ENCODE measurements around the gene IFNA6. TPM values are rescaled to one million over a fixed set of nuclear protein-coding genes. Genes with fewer than 3 reads are reported as not detected.
"Not testable (repeated sequence)": the region's sequence is repeated elsewhere in the genome, so short reads cannot be mapped to it uniquely, and the experiment has no call there.

IFNA6 gene
- polyA plus RNA-seq, 3 donors, result not detected

- H3K27me3 ChIP-seq (ENCODE audit: control insufficient read depth in 2 of 2, insufficient read depth in 2 of 2, low read length in 2 of 2), result peaks cover 72 to 86% of the 10 kb centered on the region in 2 donors
- intact Hi-C loops (cut with micrococcal nuclease), result loop anchor here in 1 of 2 donors (5.0 to 10.0 kb wide), 2 partner anchors 49 to 59 kb away; partner anchors contain the start of genes IFNA1 and KLHL9
- 67% methylated on average over 1 of the region's 4 CpGs for WGBS (ENCODE audit: insufficient coverage)
- no peaks in the 10 kb centered on the region for H3K9me3 ChIP-seq (replicated peaks in 1 of 2; ENCODE audit: control insufficient read depth in 1 of 2, insufficient read depth in 1 of 2, low read length in 2 of 2)
- peaks cover 26 to 33% of the 10 kb centered on the region in 2 donors for H3K4me1 ChIP-seq (ENCODE audit: control insufficient read depth in 1 of 2, insufficient read depth in 2 of 2, low read length in 2 of 2)
- no peak for TF ChIP-seq CTCF (IDR thresholded peaks at IDR 0.05)
- H3K27ac ChIP-seq (ENCODE audit: low read depth in 1 of 2, low read length in 2 of 2), result no peak overlapping the region
- H3K4me3 Mint-ChIP-seq, result peak overlapping the region in 1 of 2 donors; percentile 82
- no peak overlapping the region for H3K4me2 ChIP-seq (replicated peaks; ENCODE audit: extremely low read depth, low read length, poor library complexity, severe bottlenecking)
- H4K20me1 ChIP-seq (ENCODE audit: insufficient read depth, low read length), result no peaks in the 10 kb centered on the region
- peaks cover 56 to 69% (median 57%) of the 10 kb centered on the region in 3 donors for H3K27me3 Mint-ChIP-seq (ENCODE audit: low read depth in 3 of 3)
- H3K36me3 Mint-ChIP-seq, result no peaks in the 10 kb centered on the region
- H3K4me1 Mint-ChIP-seq, result peaks cover 36% of the 10 kb centered on the region
- H3K27ac Mint-ChIP-seq, result no peak overlapping the region
- no peaks in the 10 kb centered on the region for H3K79me2 ChIP-seq (ENCODE audit: insufficient read depth, low read length)
- H3K36me3 ChIP-seq (replicated peaks in 1 of 2; ENCODE audit: control insufficient read depth in 1 of 2, insufficient read depth in 2 of 2, low read length in 2 of 2), result no peaks in the 10 kb centered on the region
- no peak overlapping the region for H3K9ac ChIP-seq (ENCODE audit: insufficient read depth, low read length, poor library complexity, severe bottlenecking)
- no peak for DNase-seq
- H3K4me3 ChIP-seq (replicated peaks in 1 of 3; ENCODE audit: low read depth in 2 of 3, low read length in 3 of 3), result no peak overlapping the region
- H2AFZ ChIP-seq (ENCODE audit: insufficient read depth, low read depth, low read length, poor library complexity, severe bottlenecking), result no peak overlapping the region
- H3K9me3 Mint-ChIP-seq, result peaks cover 0 to 4% (median 0%) of the 10 kb centered on the region in 7 donors
These were observed 32.9 kb upstream of the IFNA6 start for GRCh38 chr9:21383627-21384026.

GRCh38 chr9:21381448-21382339 lies 31.0 kb upstream of the IFNA6 start:
- H3K4me1 ChIP-seq (ENCODE audit: control insufficient read depth in 1 of 2, insufficient read depth in 2 of 2, low read length in 2 of 2), result peaks cover 27 to 33% of the 10 kb centered on the region in 2 donors
- Mint-ChIP-seq H3K9me3 (peaks cover 0 to 4% (median 0%) of the 10 kb centered on the region in 7 donors), H3K36me3 (no peaks in the 10 kb centered on the region), H3K4me1 (peaks cover 36% of the 10 kb centered on the region), H3K4me3 (peak overlapping the region; percentile 69 to 78), H3K27me3 (ENCODE audit: low read depth in 3 of 3) (peaks cover 40 to 61% (median 46%) of the 10 kb centered on the region in 3 donors), H3K27ac (peak overlapping the region in 5 of 7 donors; percentile 30 to 77 (median 50))
- H3K36me3 ChIP-seq (replicated peaks in 1 of 2; ENCODE audit: control insufficient read depth in 1 of 2, insufficient read depth in 2 of 2, low read length in 2 of 2), result no peaks in the 10 kb centered on the region
- intact Hi-C loops (cut with micrococcal nuclease), result loop anchor here in 1 of 2 donors (5.0 to 10.0 kb wide), 2 partner anchors 47 to 61 kb away; partner anchors contain the start of genes IFNA1 and KLHL9
- peak overlapping the region; percentile 79 for H3K4me2 ChIP-seq (replicated peaks; ENCODE audit: extremely low read depth, low read length, poor library complexity, severe bottlenecking)
- WGBS (ENCODE audit: insufficient coverage), result 89% methylated on average over 2 of the region's 5 CpGs
- peaks cover 55 to 72% of the 10 kb centered on the region in 2 donors for H3K27me3 ChIP-seq (ENCODE audit: control insufficient read depth in 2 of 2, insufficient read depth in 2 of 2, low read length in 2 of 2)
- H3K4me3 ChIP-seq (replicated peaks in 1 of 3; ENCODE audit: low read depth in 2 of 3, low read length in 3 of 3), result peak overlapping the region; percentile 18 to 70 (median 57)
- H3K27ac ChIP-seq (ENCODE audit: low read depth in 1 of 2, low read length in 2 of 2), result no peak overlapping the region
- no peaks in the 10 kb centered on the region for H3K79me2 ChIP-seq (ENCODE audit: insufficient read depth, low read length)
- no peaks in the 10 kb centered on the region for H3K9me3 ChIP-seq (replicated peaks in 1 of 2; ENCODE audit: control insufficient read depth in 1 of 2, insufficient read depth in 1 of 2, low read length in 2 of 2)
- no peak overlapping the region for H2AFZ ChIP-seq (ENCODE audit: insufficient read depth, low read depth, low read length, poor library complexity, severe bottlenecking)
- peak; percentile 60 to 81 (median 75) for DNase-seq
- no peak overlapping the region for H3K9ac ChIP-seq (ENCODE audit: insufficient read depth, low read length, poor library complexity, severe bottlenecking)
- TF ChIP-seq CTCF (IDR thresholded peaks at IDR 0.05), result no peak
- no peaks in the 10 kb centered on the region for H4K20me1 ChIP-seq (ENCODE audit: insufficient read depth, low read length)

DNA sequence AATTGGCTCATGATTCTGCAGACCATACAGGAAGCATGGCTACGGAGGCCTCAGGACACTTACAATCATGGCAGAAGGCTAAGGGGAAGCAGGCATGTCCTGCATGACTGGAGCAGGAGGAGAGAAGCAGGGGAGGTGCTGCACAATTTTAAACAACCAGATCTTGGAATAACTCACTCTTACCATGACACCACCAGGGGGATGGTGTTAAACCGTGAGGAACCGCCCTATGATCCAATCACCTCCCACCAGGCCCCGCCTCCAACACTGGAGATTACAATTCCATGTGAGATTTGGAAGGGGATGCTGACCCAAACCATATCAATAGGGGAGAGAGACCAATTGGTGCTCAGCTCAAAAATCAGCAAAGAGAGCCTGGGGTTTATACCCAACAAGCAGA lies 20.8 kb upstream of the IFNA6 start:
- H3K4me3 ChIP-seq (replicated peaks in 1 of 3; ENCODE audit: low read depth in 2 of 3, low read length in 3 of 3); H3K36me3 ChIP-seq (replicated peaks in 1 of 2; ENCODE audit: control insufficient read depth in 1 of 2, insufficient read depth in 2 of 2, low read length in 2 of 2); H3K4me3 Mint-ChIP-seq; H3K4me2 ChIP-seq (replicated peaks; ENCODE audit: extremely low read depth, low read length, poor library complexity, severe bottlenecking); H2AFZ ChIP-seq (ENCODE audit: insufficient read depth, low read depth, low read length, poor library complexity, severe bottlenecking); H3K4me1 ChIP-seq (ENCODE audit: control insufficient read depth in 1 of 2, insufficient read depth in 2 of 2, low read length in 2 of 2); H4K20me1 ChIP-seq (ENCODE audit: insufficient read depth, low read length); H3K9me3 ChIP-seq (replicated peaks in 1 of 2; ENCODE audit: control insufficient read depth in 1 of 2, insufficient read depth in 1 of 2, low read length in 2 of 2); H3K4me1 Mint-ChIP-seq; H3K9me3 Mint-ChIP-seq; H3K36me3 Mint-ChIP-seq; H3K27me3 ChIP-seq (ENCODE audit: control insufficient read depth in 2 of 2, insufficient read depth in 2 of 2, low read length in 2 of 2); H3K9ac ChIP-seq (ENCODE audit: insufficient read depth, low read length, poor library complexity, severe bottlenecking); H3K27ac ChIP-seq (ENCODE audit: low read depth in 1 of 2, low read length in 2 of 2); DNase-seq; H3K79me2 ChIP-seq (ENCODE audit: insufficient read depth, low read length); intact Hi-C loops (cut with micrococcal nuclease); H3K27ac Mint-ChIP-seq: not testable (repeated sequence)
- peaks cover 2 to 13% (median 5%) of the 10 kb centered on the region in 3 donors for H3K27me3 Mint-ChIP-seq (ENCODE audit: low read depth in 3 of 3)
- WGBS (ENCODE audit: insufficient coverage), result 80% methylated on average over 1 of the region's 4 CpGs
